PFSK-1 (cell line): ENCODE results near the gene SNRNP27.

ENCODE experiments used
- FOXP2 ChIP-seq: optimal IDR thresholded peaks from 2 replicates; pipeline ENCODE3; 2011; ENCODE audit warnings: borderline replicate concordance, control low read depth, inconsistent platforms; ENCODE audit not compliant: insufficient read depth; ENCODE audit errors: extremely low read length, extremely low read depth
- POLR2AphosphoS5 ChIP-seq: IDR thresholded peaks from 2 replicates; pipeline ENCODE4 v1.6.1; 2012; ENCODE audit warnings: low read depth, mild to moderate bottlenecking, control low read depth, low read length, moderate library complexity
- SIN3A ChIP-seq: IDR thresholded peaks from 2 replicates; pipeline ENCODE4 v1.6.1; 2012; ENCODE audit warnings: mild to moderate bottlenecking, low read length, moderate library complexity, borderline replicate concordance; ENCODE audit not compliant: insufficient read depth
- TAF1 ChIP-seq: IDR thresholded peaks from 2 replicates; pipeline ENCODE4 v1.6.1; 2012; ENCODE audit warnings: low read length, control low read depth, borderline replicate concordance; ENCODE audit not compliant: insufficient read depth
- TF ChIP-seq, protein P1 (sequence below), 2 experiments: IDR thresholded peaks; 2 replicates each; pipeline versions ENCODE4 v1.6.1 to v1.8.0; 2011 to 2012; ENCODE audit warnings: low read depth in 2 of 2, low read length in 2 of 2, control low read depth in 1 of 2, inconsistent platforms in 1 of 2, mild to moderate bottlenecking in 1 of 2, moderate library complexity in 1 of 2; ENCODE audit not compliant: insufficient read depth in 1 of 2

Gene SNRNP27

DNA sequence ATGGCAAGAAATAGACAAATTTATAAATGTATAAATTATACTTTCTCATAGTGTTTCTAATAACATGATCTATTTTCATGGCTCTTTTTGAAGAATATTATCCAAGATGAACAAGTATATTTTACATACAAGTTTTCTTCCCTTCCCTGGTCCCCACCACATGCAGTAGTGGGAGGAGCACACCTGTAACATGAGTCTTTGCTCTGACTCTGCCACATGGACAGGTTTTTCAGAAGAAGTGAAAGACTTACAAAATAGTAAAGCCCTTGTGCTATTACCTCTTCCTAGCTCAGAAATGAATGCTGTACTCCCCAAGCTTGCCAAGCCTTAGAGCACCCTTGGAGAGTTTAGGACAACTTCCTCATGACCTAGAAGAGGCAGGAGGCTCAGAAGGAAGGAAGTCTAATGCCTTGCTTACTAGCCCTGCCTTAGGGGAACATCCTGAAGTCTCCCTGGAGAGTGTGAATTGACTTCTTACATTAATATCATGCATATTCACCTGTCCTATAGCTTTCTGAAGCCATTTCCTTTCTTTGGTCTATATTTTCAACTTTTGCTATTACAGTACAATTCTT, 39.6 kb downstream of the SNRNP27 start:
- TF ChIP-seq SIN3A (no peak), POLR2AphosphoS5 (no peak), TAF1 (no peak), FOXP2 (no peak)
- TF ChIP-seq, protein P1, sequence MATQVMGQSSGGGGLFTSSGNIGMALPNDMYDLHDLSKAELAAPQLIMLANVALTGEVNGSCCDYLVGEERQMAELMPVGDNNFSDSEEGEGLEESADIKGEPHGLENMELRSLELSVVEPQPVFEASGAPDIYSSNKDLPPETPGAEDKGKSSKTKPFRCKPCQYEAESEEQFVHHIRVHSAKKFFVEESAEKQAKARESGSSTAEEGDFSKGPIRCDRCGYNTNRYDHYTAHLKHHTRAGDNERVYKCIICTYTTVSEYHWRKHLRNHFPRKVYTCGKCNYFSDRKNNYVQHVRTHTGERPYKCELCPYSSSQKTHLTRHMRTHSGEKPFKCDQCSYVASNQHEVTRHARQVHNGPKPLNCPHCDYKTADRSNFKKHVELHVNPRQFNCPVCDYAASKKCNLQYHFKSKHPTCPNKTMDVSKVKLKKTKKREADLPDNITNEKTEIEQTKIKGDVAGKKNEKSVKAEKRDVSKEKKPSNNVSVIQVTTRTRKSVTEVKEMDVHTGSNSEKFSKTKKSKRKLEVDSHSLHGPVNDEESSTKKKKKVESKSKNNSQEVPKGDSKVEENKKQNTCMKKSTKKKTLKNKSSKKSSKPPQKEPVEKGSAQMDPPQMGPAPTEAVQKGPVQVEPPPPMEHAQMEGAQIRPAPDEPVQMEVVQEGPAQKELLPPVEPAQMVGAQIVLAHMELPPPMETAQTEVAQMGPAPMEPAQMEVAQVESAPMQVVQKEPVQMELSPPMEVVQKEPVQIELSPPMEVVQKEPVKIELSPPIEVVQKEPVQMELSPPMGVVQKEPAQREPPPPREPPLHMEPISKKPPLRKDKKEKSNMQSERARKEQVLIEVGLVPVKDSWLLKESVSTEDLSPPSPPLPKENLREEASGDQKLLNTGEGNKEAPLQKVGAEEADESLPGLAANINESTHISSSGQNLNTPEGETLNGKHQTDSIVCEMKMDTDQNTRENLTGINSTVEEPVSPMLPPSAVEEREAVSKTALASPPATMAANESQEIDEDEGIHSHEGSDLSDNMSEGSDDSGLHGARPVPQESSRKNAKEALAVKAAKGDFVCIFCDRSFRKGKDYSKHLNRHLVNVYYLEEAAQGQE (IDR thresholded peaks at IDR 0.05; ENCODE audit: insufficient read depth in 1 of 2, low read depth in 2 of 2, low read length in 2 of 2): no peak

DNA sequence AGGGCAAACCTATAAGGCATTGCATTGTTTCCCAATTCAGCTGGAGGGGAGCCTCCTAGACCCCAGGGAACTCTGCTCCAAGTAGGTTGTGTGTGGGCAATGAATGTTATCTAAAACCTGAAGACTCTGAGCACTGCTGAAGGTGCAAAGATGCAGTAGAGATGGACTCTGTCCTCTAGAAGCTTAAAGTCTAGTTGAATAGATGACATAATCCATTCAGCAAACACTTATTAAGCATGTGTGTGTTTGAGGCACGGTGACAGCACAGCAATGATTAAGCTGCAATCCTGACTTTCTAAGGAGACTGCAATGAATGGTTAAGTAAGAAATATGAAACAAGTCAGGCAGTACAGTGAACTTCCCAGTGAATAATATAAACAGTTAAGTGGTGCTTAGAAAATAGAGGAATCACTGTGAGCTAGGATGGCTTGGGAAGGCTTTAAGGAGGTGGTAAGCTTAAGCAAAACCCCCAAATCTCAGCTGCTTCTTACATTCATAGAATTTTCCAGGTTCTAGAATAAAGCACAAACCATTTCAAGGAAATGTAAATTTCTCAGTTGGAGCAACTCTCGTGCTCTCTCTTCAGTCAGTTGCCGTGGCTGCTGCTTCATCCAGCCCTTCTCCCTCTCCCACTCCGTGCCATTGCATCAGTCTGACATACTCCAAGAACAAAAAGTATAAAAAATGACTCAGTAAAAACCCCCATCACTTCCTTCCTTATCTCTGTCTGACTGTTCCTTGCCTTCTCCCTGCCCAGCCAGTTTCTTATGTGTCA, 40.3 kb downstream of the SNRNP27 start:
- no peak for TF ChIP-seq TAF1
- TF ChIP-seq FOXP2: no peak
- TF ChIP-seq SIN3A: no peak
- no peak for TF ChIP-seq POLR2AphosphoS5
- TF ChIP-seq, protein P1 (IDR thresholded peaks at IDR 0.05; ENCODE audit: insufficient read depth in 1 of 2, low read depth in 2 of 2, low read length in 2 of 2): no peak

DNA sequence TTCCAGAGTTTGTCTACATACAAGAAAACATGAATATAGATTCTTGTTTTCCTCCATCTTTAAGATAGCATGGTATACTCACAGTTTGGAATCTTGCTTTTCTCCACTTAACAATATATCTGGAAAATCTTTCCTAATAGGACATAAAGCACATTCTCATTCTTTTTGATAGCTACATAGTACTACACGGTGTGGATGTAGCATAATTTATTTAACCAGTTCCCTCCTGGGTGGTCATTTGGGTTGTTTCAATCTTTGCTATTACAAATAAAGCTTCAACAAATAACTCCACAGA, 40.8 kb downstream of the SNRNP27 start:
- no peak for TF ChIP-seq TAF1
- TF ChIP-seq FOXP2: no peak
- no peak for TF ChIP-seq SIN3A
- TF ChIP-seq POLR2AphosphoS5: no peak
- TF ChIP-seq, protein P1 (IDR thresholded peaks at IDR 0.05; ENCODE audit: insufficient read depth in 1 of 2, low read depth in 2 of 2, low read length in 2 of 2): no peak

DNA sequence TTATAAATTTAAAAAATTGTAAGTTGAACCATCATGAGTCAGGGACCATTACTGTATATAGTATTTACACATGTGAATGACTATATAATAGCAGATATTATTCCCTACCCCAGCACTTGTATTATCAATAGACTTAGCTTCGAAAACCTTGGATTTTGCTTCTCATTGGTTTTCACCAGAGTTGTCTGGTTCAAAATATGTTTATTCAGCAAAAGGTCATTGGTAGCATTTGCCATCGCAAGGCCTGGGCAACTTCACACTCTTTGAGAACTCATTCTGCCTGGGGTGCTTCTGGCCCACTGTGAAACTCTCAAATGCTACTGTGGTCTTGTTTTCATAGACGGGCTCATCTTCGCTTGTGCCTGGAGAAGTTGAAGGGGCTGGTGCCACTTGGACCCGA, 41.3 kb downstream of the SNRNP27 start:
- TF ChIP-seq, protein P1 (IDR thresholded peaks at IDR 0.05; ENCODE audit: insufficient read depth in 1 of 2, low read depth in 2 of 2, low read length in 2 of 2): no peak
- no peak for TF ChIP-seq FOXP2
- TF ChIP-seq SIN3A: no peak
- TF ChIP-seq POLR2AphosphoS5: no peak
- TF ChIP-seq TAF1: no peak

DNA sequence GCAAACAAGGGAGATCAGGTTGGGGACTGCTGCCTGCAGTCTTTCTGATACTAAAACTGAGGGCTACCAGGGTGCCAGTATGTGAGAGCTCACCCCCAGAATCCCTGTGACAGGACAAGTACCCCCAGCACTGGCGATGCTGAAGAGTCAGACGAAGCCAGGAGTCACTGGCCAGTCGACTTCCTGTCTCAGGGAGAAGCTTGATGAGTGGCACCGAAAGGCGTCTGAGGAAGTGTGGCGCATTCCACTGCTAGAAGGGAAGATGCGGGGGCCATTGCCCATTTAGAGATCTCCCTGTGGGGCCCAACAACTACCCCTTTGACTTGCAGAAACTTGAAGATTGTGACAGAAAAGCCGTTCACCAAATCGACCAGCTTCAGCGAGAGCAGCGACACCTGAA, 43.1 kb downstream of the SNRNP27 start:
- TF ChIP-seq POLR2AphosphoS5 (no peak), FOXP2 (no peak), SIN3A (no peak), TAF1 (no peak)
- TF ChIP-seq, protein P1 (IDR thresholded peaks at IDR 0.05; ENCODE audit: insufficient read depth in 1 of 2, low read depth in 2 of 2, low read length in 2 of 2): no peak
